Suprapubic skin (tissue), 2 donors: ENCODE data around the gene AMN.

Experiments used
- EP300 ChIP-seq: sonication (generic); formaldehyde crosslinking; IDR thresholded peaks from one replicate; pipeline ENCODE4 v1.6.1; 2017; ENCODE audit warnings: antibody characterized with exemption
- POLR2A ChIP-seq, 2 donors: fragments of 450-650 bp; IDR thresholded peaks; one replicate each; pipeline ENCODE4 v1.6.1; 2017; ENCODE audit warnings: antibody characterized with exemption in 2 of 2, mild to moderate bottlenecking in 2 of 2, moderate library complexity in 2 of 2

DNA sequence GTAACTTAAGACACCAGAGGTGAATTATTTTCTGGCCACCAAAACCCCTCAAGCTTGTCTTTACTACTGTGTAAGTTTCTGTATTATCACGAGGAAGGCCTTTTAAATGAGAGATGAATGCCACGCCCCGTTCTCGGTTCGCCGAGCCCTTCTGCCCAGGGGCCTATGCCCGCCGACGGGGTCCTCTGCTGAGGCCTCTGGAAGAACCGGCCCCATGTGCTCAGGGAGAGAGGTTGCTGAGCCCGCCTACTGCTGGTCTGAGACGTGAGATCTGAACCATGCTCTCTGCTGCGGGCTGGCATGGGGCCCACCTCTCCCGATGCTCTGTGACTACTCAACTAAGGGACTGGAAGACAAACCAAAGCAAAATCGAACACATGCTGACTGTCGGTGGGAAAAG lies 21.0 kb downstream of the AMN start:
- no peak for TF ChIP-seq EP300
- no peak for TF ChIP-seq POLR2A (IDR thresholded peaks at IDR 0.05)
